Effector CD8-positive, alpha-beta T cell (primary cell): ENCODE results near the gene PDE10A.
"Not testable (repeated sequence)": the region's sequence is repeated elsewhere in the genome, so short reads cannot be mapped to it uniquely, and the experiment has no call there.

Source experiments
- DNase-seq: peaks from one replicate; lab custom pipeline; 2025; lab: John Stamatoyannopoulos, UW

Gene PDE10A

GRCh38 chr6:165469483-165469882 is 193.6 kb downstream of the PDE10A start:
- no peak for DNase-seq

- DNase-seq: no peak
Observed at GRCh38 chr6:165468340-165469235, 194.5 kb downstream of the PDE10A start.

DNA sequence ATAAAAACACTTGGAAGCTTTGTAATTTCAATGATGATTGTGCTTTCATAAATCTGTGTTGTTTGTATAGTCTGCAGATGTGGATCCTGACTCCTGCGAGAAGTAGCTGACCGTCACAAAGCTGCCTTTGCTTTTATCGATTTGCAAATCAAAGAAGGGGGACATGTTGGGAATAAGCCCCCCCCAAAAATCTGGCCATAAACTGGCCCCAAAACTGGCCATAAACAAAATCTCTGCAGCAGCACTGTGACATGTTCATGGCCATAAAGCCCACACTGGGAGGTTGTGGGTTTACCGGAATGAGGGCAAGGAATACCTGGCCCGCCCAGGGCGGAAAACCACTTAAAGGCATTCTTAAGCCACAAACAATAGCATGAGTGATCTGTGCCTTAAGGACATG is 199.5 kb downstream of the PDE10A start:
- DNase-seq: not testable (repeated sequence)

DNA sequence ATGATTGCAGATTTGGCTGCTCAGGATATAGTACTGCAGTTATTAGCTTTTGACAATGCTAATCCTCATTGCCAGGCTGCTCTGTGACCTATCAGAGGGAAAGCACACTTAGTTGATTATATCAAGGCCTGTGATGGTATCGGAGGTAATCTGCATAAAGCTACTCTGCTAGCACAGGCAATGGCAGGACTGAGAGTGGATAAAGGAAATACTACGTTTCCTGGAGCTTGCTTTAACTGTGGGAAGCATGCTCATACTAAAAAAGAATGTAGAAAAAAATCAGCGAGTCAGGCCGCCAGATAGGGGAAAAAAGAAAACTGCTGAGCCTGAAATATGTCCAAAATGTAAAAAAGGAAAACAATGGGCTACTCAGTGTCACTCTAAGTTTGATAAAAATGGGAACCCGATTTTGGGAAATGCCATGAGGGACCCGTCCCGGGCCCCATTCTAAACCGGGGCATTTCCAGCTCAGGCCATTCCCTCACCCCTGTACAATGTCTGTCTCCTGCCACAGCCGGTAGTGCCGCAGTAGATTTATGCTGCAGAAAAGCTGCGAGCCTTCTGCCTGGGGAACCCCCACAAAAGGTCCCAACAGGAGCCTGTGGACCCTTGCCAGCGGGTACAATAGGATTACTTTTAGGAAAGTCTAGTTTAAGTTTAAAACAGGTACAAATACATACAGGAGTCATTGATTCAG is 203.3 kb downstream of the PDE10A start:
- not testable (repeated sequence) for DNase-seq

- no peak for DNase-seq
Observed at GRCh38 chr6:165458134-165458533, 204.9 kb downstream of the PDE10A start.

- no peak for DNase-seq
Observed at GRCh38 chr6:165456286-165456685, 206.8 kb downstream of the PDE10A start.

DNA sequence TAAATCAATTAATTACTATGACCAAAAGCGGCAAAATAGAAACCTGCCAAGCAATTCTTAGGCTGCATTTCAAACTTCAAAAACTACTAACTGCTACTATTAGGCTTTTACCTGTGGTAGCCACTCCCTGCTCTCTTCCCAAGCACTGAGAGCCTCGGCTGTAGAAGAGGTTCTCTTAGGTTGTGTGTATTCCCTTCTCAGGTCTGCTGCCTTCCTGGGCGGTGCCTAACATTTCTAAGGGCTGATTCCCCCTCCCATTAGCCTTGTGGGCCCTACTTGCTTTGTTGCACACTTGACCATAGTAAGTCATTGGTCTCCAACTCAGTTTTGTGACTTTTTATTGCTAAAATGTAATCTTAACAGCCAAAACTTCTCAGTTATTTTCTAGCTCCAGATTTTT is 207.6 kb downstream of the PDE10A start:
- no peak for DNase-seq

DNA sequence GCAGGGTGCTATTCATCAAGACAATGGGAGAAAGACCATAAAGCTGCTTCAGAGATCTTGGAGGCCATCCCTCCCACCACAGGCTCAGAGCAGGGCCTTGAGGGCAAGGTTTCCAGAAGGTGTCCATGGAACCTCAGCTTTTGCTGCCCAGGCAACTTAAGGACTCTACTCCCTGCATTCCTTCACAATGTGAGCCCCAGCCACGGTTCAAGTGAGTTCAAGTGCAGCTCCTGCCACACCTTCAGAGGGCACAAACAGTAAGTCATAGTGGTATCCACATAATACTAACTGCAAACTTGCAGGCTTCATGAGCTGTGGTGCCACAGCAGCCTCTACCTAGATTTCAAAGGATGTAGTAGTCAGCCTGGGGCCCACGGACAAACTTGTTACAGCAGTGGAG is 209.6 kb downstream of the PDE10A start:
- DNase-seq: no peak

- DNase-seq: no peak
Observed at GRCh38 chr6:165451838-165452237, 211.2 kb downstream of the PDE10A start.

DNA sequence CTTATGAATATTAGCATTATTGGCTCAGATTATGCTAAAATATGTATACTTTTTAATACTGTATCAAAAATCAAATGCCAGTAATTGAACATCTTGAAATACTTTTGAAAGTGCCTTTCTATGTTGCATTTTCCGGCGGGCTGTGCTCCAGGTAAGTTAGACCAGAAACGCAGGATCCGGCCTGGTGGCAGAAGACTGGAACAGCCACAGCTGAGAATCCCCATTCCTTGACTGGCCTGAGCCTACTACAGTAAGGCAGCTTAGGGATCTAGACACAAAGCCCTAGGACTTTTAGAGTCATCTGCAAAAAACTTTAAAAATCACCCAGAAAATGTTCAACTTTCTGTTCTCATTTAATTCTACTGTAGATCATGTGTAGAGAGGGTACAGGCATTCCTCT is 214.8 kb downstream of the PDE10A start:
- no peak for DNase-seq

DNA sequence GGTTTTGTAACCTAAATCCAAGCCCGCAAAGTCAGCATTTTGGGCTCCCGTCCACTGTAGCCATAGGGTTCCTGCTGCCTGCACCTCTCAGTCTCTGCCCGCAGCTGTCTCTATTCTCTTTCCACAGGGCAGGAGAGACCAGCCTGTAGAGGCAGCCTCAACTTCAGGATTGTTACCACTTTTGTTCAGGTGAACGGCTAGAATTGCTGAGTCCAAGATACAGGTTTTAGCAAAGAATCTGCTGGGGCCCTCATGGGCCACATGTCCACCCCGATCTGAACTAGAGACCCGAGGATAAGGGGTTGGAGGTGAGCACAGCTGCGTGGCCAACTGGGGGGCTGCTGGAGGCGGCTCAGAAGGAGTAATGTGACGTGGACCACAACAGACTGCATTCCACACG is 215.9 kb downstream of the PDE10A start:
- no peak for DNase-seq

GRCh38 chr6:165446331-165446730 is 216.7 kb downstream of the PDE10A start:
- DNase-seq: no peak

DNA sequence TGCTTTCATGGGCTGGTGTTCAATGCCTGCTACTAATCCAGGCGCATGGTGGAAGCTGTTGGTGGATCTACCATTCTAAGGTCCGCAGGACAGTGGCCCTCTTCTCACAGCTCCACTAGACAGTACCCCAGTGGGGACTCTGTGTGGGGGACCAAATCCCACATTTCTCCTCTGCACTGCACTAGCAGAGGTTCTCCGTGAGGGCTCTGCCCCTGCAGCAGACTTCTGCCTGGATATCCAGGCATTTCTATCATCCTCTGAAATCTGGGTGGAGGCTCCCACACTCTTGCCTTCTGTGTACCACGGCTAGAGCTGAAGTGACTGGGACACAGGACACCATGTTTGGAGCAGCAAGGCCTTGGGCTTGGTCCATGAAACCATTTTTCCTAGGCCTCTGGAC is 219.6 kb downstream of the PDE10A start:
- no peak for DNase-seq

- DNase-seq: no peak
Observed at GRCh38 chr6:165441181-165441580, 221.9 kb downstream of the PDE10A start.

GRCh38 chr6:165439928-165440554 is 223.0 kb downstream of the PDE10A start:
- no peak for DNase-seq

- DNase-seq: no peak
Observed at GRCh38 chr6:165426892-165427291, 236.1 kb downstream of the PDE10A start.

DNA sequence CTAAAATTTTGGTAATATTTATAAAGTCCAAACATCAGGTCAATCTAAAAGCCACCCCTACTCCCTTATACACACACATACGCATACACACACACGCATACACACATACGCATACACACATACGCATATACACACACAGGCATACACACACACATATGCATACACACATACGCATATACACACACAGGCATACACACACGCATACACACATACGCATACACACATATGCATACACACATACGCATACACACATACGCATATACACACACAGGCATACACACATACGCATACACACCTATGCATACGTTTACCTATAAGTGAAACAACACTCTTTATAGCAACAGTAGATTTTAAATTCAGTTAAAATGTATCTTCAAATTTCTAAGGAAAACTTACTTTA is 240.8 kb downstream of the PDE10A start:
- DNase-seq: no peak

- DNase-seq: no peak
Observed at GRCh38 chr6:165417278-165417865, 245.7 kb downstream of the PDE10A start.

GRCh38 chr6:165404697-165405096 is 258.3 kb downstream of the PDE10A start:
- DNase-seq: no peak

DNA sequence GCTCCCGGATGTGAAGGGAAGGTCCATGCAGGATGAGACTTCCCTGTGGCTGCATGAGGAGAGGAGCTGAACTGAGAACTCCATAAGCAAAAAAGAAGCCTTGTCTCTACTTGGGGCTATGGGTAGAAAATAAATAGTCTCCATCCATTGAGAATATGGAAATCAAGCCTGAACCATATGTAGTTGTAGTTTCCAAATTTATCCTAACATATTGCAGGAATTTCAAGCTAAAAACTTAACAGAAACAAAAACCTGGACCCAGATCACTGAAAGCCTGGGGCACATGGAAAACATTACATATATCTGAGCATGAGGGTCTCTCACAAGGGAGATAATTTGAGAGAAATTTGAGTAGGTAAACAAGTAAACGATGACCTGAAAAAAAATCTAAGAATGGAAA is 258.7 kb downstream of the PDE10A start:
- no peak for DNase-seq

DNA sequence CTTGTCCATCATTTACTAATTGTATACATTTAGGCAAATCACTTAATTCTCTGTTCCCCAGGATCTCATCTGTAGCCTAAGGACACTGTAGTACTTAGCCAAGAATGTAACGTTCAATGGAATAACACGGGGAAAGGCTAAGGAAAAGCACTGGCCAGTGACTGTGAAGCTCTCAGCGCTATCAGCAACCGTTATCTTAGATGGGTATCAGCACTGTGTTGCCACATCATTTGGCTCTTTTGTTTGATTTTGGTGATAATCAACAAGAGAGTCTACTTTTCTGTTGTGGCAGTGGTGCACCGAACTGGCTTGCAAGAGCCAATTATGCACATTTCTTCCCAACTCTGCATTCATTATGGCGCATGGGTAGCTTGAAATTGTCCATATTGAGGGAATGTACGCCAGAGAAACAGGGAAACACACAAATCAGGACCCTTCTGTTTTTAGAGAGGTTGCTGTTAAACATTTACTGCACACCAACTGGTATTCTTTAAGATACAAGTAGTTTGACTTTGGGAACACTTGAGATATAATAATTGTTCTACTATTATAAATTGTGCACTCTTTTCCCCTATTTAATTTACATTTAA is 259.9 kb downstream of the PDE10A start:
- DNase-seq: no peak

DNA sequence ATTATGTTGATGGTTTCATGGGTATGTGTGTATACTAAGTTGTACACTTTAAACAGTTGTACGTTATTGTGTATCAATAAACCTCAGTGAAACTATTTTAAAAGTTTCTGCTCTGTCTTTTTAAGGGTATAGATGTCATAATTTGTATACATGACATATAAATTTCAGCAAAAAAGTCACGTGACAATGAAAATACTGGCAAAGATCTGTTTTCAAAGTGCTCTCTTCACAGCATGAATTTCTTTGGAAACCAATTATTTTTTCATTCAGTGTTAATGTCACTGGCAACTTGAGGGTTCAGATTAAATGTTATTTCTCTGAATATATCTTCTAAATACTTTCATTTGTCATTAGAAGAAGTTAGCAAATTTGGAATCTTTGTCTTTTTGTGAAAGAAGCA is 261.9 kb downstream of the PDE10A start:
- DNase-seq: no peak
